G401.6 (cell line): ENCODE results near the gene GGN.
A peak's percentile ranks its signal among the peaks of the same experiment; 100 is the strongest.
"Not testable (repeated sequence)": the region's sequence is repeated elsewhere in the genome, so short reads cannot be mapped to it uniquely, and the experiment has no call there.

Experiments
- FAIRE-seq: peaks from 2 replicates; lab custom pipeline; 2012; peaks lifted over from hg19 to GRCh38; lab: Jason Lieb, UNC

GGN gene

GRCh38 chr19:38362076-38362945 lies 25.5 kb downstream of the GGN start:
- FAIRE-seq = peak; percentile 60

GRCh38 chr19:38361633-38362075 lies 26.2 kb downstream of the GGN start:
- no peak for FAIRE-seq

- FAIRE-seq = no peak
Observed at GRCh38 chr19:38360839-38361631, 26.8 kb downstream of the GGN start.

GRCh38 chr19:38360351-38360750 lies 27.5 kb downstream of the GGN start:
- FAIRE-seq = no peak

- FAIRE-seq = no peak
Observed at GRCh38 chr19:38359242-38360021, 28.4 kb downstream of the GGN start.

- FAIRE-seq = no peak
Observed at GRCh38 chr19:38358071-38358470, 29.8 kb downstream of the GGN start.

- no peak for FAIRE-seq
Observed at GRCh38 chr19:38355728-38356725, 31.8 kb downstream of the GGN start.

- no peak for FAIRE-seq
Observed at GRCh38 chr19:38352611-38353010, 35.2 kb downstream of the GGN start.

GRCh38 chr19:38351865-38352395 lies 35.9 kb downstream of the GGN start:
- no peak for FAIRE-seq

GRCh38 chr19:38350883-38351282 lies 37.0 kb downstream of the GGN start:
- FAIRE-seq = no peak

GRCh38 chr19:38346837-38347236 lies 41.0 kb downstream of the GGN start:
- no peak for FAIRE-seq

- no peak for FAIRE-seq
Observed at GRCh38 chr19:38340927-38341326, 46.9 kb downstream of the GGN start.

- not testable (repeated sequence) for FAIRE-seq
Observed at GRCh38 chr19:38339011-38339410, 48.8 kb downstream of the GGN start.

- no peak for FAIRE-seq
Observed at GRCh38 chr19:38337360-38337653, 50.5 kb downstream of the GGN start.

GRCh38 chr19:38336638-38337359 lies 51.0 kb downstream of the GGN start:
- FAIRE-seq = peak; percentile 98

GRCh38 chr19:38335949-38336637 lies 51.7 kb downstream of the GGN start:
- peak; percentile 96 for FAIRE-seq
